Tibial nerve (tissue), 4 donors: ENCODE results near the gene ERAP2. TPM values are rescaled to one million over a fixed set of nuclear protein-coding genes. Genes with fewer than 3 reads are reported as not detected.
"Not testable (repeated sequence)": the region's sequence is repeated elsewhere in the genome, so short reads cannot be mapped to it uniquely, and the experiment has no call there.

ENCODE experiments used
- DNase-seq, 2 donors: peaks; one replicate each; pipeline ENCODE4 v3.0.0-alpha.2; 2019; ENCODE audit warnings: low spot score in 2 of 2
- H3K27ac ChIP-seq, 4 donors: fragments of 200-600 bp; sonication (generic) in 3 of 4; one replicate each; pipeline ENCODE4 v1.5.1; 2017 to 2019; ENCODE audit warnings: mild to moderate bottlenecking in 1 of 4
- H3K27me3 ChIP-seq, 2 donors: fragments of 200-600 bp; sonication (generic) in 1 of 2; one replicate each; pipeline versions ENCODE4 v1.5.1 to v1.6.0; 2017 to 2019
- H3K36me3 ChIP-seq, 3 donors: fragments of 200-600 bp; sonication (generic); one replicate each; pipeline ENCODE4 v1.5.1; 2018 to 2019
- H3K4me1 ChIP-seq, 4 donors: fragments of 200-600 bp; sonication (generic) in 3 of 4; one replicate each; pipeline ENCODE4 v1.5.1; 2017 to 2019
- H3K4me3 ChIP-seq, 4 donors: fragments of 200-600 bp; sonication (generic) in 3 of 4; one replicate each; pipeline ENCODE4 v1.5.1; 2017 to 2019; ENCODE audit warnings: mild to moderate bottlenecking in 1 of 4, moderate library complexity in 1 of 4
- H3K9me3 ChIP-seq, 4 donors: fragments of 200-600 bp; sonication (generic) in 3 of 4; one replicate each; pipeline ENCODE4 v1.5.1; 2017 to 2019
- EP300 ChIP-seq, 2 donors: sonication (generic); formaldehyde crosslinking; IDR thresholded peaks; one replicate each; pipeline ENCODE4 v1.6.1; 2017; ENCODE audit warnings: antibody characterized with exemption in 2 of 2, mild to moderate bottlenecking in 1 of 2
- POLR2A ChIP-seq, 2 donors: fragments of 450-650 bp; IDR thresholded peaks; one replicate each; pipeline ENCODE4 v1.6.1; 2017; ENCODE audit warnings: antibody characterized with exemption in 2 of 2, mild to moderate bottlenecking in 2 of 2, moderate library complexity in 2 of 2
- WGBS, 2 donors: methylation state at CpG; one replicate each; pipeline ENCODE4 v1.1.5; 2018; 5-methylcytosine and 5-hydroxymethylcytosine counted together
- total RNA-seq, 4 donors: library from RNA; depleted of rRNA; stranded (reverse); fragments of >200 nt; gene quantifications; one replicate each; pipeline ENCODE4 v1.1.0, GENCODE V29; 2016
- TF ChIP-seq, protein P1 (sequence below), 5 experiments: fragments of 200-600 bp in 3 of 5; fragments of 450-650 bp in 2 of 5; sonication (generic) in 3 of 5; IDR thresholded peaks; one replicate each; pipeline ENCODE4 v1.5.1; 2016 to 2019; ENCODE audit warnings: antibody characterized with exemption in 5 of 5, mild to moderate bottlenecking in 3 of 5, moderate library complexity in 2 of 5

Gene ERAP2
- total RNA-seq, 4 donors from 2014 or later, result 9.9 to 18.6 (median 12.2) TPM

- no peaks in the 10 kb centered on the region for H3K27me3 ChIP-seq
- no peak for DNase-seq
- no peaks in the 10 kb centered on the region for H3K36me3 ChIP-seq
- peaks cover 0 to 24% (median 17%) of the 10 kb centered on the region in 4 donors for H3K4me1 ChIP-seq
- WGBS, 2 donors, result 80 to 97% methylated on average over 3 of the region's 3 CpGs
- H3K27ac ChIP-seq, result no peak overlapping the region
- no peak overlapping the region for H3K4me3 ChIP-seq
- TF ChIP-seq POLR2A (IDR thresholded peaks at IDR 0.05), result no peak
- TF ChIP-seq, protein P1, sequence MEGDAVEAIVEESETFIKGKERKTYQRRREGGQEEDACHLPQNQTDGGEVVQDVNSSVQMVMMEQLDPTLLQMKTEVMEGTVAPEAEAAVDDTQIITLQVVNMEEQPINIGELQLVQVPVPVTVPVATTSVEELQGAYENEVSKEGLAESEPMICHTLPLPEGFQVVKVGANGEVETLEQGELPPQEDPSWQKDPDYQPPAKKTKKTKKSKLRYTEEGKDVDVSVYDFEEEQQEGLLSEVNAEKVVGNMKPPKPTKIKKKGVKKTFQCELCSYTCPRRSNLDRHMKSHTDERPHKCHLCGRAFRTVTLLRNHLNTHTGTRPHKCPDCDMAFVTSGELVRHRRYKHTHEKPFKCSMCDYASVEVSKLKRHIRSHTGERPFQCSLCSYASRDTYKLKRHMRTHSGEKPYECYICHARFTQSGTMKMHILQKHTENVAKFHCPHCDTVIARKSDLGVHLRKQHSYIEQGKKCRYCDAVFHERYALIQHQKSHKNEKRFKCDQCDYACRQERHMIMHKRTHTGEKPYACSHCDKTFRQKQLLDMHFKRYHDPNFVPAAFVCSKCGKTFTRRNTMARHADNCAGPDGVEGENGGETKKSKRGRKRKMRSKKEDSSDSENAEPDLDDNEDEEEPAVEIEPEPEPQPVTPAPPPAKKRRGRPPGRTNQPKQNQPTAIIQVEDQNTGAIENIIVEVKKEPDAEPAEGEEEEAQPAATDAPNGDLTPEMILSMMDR (IDR thresholded peaks at IDR 0.05), result no peak
- TF ChIP-seq EP300 (IDR thresholded peaks at IDR 0.05), result no peak
- no peaks in the 10 kb centered on the region for H3K9me3 ChIP-seq
Measured at GRCh38 chr5:96930589-96930988, 54.3 kb downstream of the ERAP2 start.

- not testable (repeated sequence) for H3K9me3 ChIP-seq, DNase-seq, H3K27ac ChIP-seq, H3K27me3 ChIP-seq, H3K4me3 ChIP-seq, H3K36me3 ChIP-seq
- H3K4me1 ChIP-seq, result peaks cover 0 to 24% (median 17%) of the 10 kb centered on the region in 4 donors
- WGBS, 2 donors, result 95 to 98% methylated on average over 2 of the region's 2 CpGs
Measured at GRCh38 chr5:96931037-96931436, 54.7 kb downstream of the ERAP2 start.

- H3K27ac ChIP-seq, result no peak overlapping the region
- no peaks in the 10 kb centered on the region for H3K36me3 ChIP-seq
- WGBS, 2 donors, result 81 to 86% methylated on average over 1 of the region's 1 CpG
- DNase-seq, result no peak
- no peaks in the 10 kb centered on the region for H3K27me3 ChIP-seq
- no peaks in the 10 kb centered on the region for H3K9me3 ChIP-seq
- no peak overlapping the region for H3K4me3 ChIP-seq
- H3K4me1 ChIP-seq, result peaks cover 0 to 24% (median 17%) of the 10 kb centered on the region in 4 donors
- TF ChIP-seq EP300 (IDR thresholded peaks at IDR 0.05) (no peak), POLR2A (IDR thresholded peaks at IDR 0.05) (no peak)
- TF ChIP-seq, protein P1 (IDR thresholded peaks at IDR 0.05), result no peak
Measured at GRCh38 chr5:96931605-96932004, 55.3 kb downstream of the ERAP2 start.

DNA sequence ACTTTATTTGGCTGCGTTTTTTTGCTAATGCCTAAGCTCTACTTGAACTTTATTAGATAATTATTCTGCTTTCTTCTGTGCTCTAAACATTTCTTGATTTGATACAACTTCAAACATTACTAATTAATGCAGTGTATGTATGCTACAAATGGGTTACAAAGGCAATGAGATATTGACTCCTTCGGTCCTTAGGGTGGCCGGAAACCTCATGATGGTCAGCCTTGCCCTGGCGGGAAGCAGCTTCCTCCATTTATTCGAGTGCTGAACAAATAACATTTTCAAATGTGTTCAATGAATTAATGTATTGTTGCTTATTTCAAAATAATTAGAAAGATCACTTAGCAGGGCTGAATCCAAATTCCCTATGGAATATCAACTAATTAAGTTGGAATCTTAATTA, 55.7 kb downstream of the ERAP2 start:
- WGBS, 2 donors, result 77 to 84% methylated on average over 5 of the region's 5 CpGs
- H3K4me3 ChIP-seq, result no peak overlapping the region

GRCh38 chr5:96933764-96934707, 57.7 kb downstream of the ERAP2 start:
- no peaks in the 10 kb centered on the region for H3K9me3 ChIP-seq
- H3K36me3 ChIP-seq, result no peaks in the 10 kb centered on the region
- 21 to 24% methylated on average over 13 of the region's 13 CpGs for WGBS, 2 donors
- peaks cover 0 to 40% (median 24%) of the 10 kb centered on the region in 4 donors for H3K4me1 ChIP-seq
- no peaks in the 10 kb centered on the region for H3K27me3 ChIP-seq
- H3K27ac ChIP-seq, result peak overlapping the region; percentile 94 to 99 (median 97)
- no peak for DNase-seq
- H3K4me3 ChIP-seq, result peak overlapping the region; percentile 91 to 98 (median 96)
- no peak for TF ChIP-seq POLR2A (IDR thresholded peaks at IDR 0.05)
- TF ChIP-seq EP300 (IDR thresholded peaks at IDR 0.05), result no peak
- TF ChIP-seq, protein P1 (IDR thresholded peaks at IDR 0.05), result no peak

More for the DNA sequence above, 55.7 kb downstream of the ERAP2 start:
- Histone ChIP-seq H3K9me3 (no peaks in the 10 kb centered on the region), H3K27ac (no peak overlapping the region), H3K4me1 (peaks cover 0 to 27% (median 17%) of the 10 kb centered on the region in 4 donors), H3K27me3 (no peaks in the 10 kb centered on the region), H3K36me3 (no peaks in the 10 kb centered on the region)
- TF ChIP-seq, protein P1 (IDR thresholded peaks at IDR 0.05), result no peak
- TF ChIP-seq EP300 (IDR thresholded peaks at IDR 0.05) (no peak), POLR2A (IDR thresholded peaks at IDR 0.05) (no peak)
- no peak for DNase-seq
